ENCODE measurements around the gene PCED1A. TPM values are rescaled to one million over a fixed set of nuclear protein-coding genes. Genes with fewer than 3 reads are reported as not detected.

Gene PCED1A
- total RNA-seq, 2 experiments from 2014 or later: 33.9 to 34.3 TPM

GRCh38 chr20:2864626-2865025 is 24.2 kb upstream of the PCED1A start:
- ChIA-PET CTCF (interaction anchor here (0.9 to 2.4 kb wide), 8 partner anchors 13 to 131 kb away, joined by 3 to 6 read pairs (median 3); partner anchors contain the start of genes PCED1A and VPS16), POLR2A (interaction anchor here (0.7 to 1.8 kb wide), 4 partner anchors 8 to 182 kb away, joined by 3 to 5 read pairs (median 4); partner anchors contain the start of genes MRPS26 and PTPRA)
- peak overlapping the region; percentile 85 for H3K27ac Mint-ChIP-seq
- DNase-seq: no peak
- H3K4me3 Mint-ChIP-seq: no peak overlapping the region
- intact Hi-C loops (cut with micrococcal nuclease): loop anchor here (5.0 kb wide), 1 partner anchor 123 kb away; no protein-coding TSS in a partner anchor
- peaks cover 26% of the 10 kb centered on the region for H3K36me3 Mint-ChIP-seq (ENCODE audit: low read depth)
- no peaks in the 10 kb centered on the region for H3K27me3 Mint-ChIP-seq
- ATAC-seq: no peak
- H3K9me3 Mint-ChIP-seq: no peaks in the 10 kb centered on the region
- H3K4me1 Mint-ChIP-seq (ENCODE audit: low read depth): peaks cover 45% of the 10 kb centered on the region
- no peak for TF ChIP-seq CTCF (IDR thresholded peaks at IDR 0.05)

- H3K9me3 Mint-ChIP-seq: no peaks in the 10 kb centered on the region
- no peak for ATAC-seq
- no peak overlapping the region for H3K4me3 Mint-ChIP-seq
- H3K27ac Mint-ChIP-seq: no peak overlapping the region
- no peaks in the 10 kb centered on the region for H3K27me3 Mint-ChIP-seq
- DNase-seq: no peak
- POLR2A ChIA-PET: interaction anchor here (1.4 kb wide), 1 partner anchor 15 kb away, joined by 3 read pairs; no protein-coding TSS in a partner anchor
- intact Hi-C loops (cut with micrococcal nuclease): loop anchor here (10.0 kb wide), 1 partner anchor 175 kb away; no protein-coding TSS in a partner anchor
- no peak for TF ChIP-seq CTCF (IDR thresholded peaks at IDR 0.05)
- peaks cover 4% of the 10 kb centered on the region for H3K4me1 Mint-ChIP-seq (ENCODE audit: low read depth)
- H3K36me3 Mint-ChIP-seq (ENCODE audit: low read depth): peaks cover 4% of the 10 kb centered on the region
- CTCF ChIA-PET: interaction anchor here (1.5 kb wide), 1 partner anchor 11 kb away, joined by 5 read pairs; no protein-coding TSS in a partner anchor
Observed at GRCh38 chr20:2859330-2860121, 19.1 kb upstream of the PCED1A start.

- POLR2A ChIA-PET: no interaction called here
- no peak for DNase-seq
- Mint-ChIP-seq H3K36me3 (ENCODE audit: low read depth) (peaks cover 2% of the 10 kb centered on the region), H3K4me3 (no peak overlapping the region), H3K4me1 (ENCODE audit: low read depth) (no peaks in the 10 kb centered on the region), H3K9me3 (no peaks in the 10 kb centered on the region), H3K27ac (no peak overlapping the region), H3K27me3 (no peaks in the 10 kb centered on the region)
- no peak for ATAC-seq
- intact Hi-C loops (cut with micrococcal nuclease): loop anchor here (10.0 kb wide), 1 partner anchor 174 kb away; no protein-coding TSS in a partner anchor
- CTCF ChIA-PET: interaction anchor here (1.5 kb wide), 1 partner anchor 12 kb away, joined by 5 read pairs; no protein-coding TSS in a partner anchor
- no peak for TF ChIP-seq CTCF (IDR thresholded peaks at IDR 0.05)
Observed at GRCh38 chr20:2858591-2858990, 18.1 kb upstream of the PCED1A start.

GRCh38 chr20:2851086-2851485 is 10.6 kb upstream of the PCED1A start:
- no peak for TF ChIP-seq CTCF (IDR thresholded peaks at IDR 0.05)
- ChIA-PET POLR2A (interaction anchor here (1.0 to 2.3 kb wide), 4 partner anchors 11 to 198 kb away, joined by 3 to 8 read pairs (median 4); partner anchors contain the start of genes NOP56, PCED1A and VPS16), CTCF (interaction anchor here (0.6 to 1.8 kb wide), 10 partner anchors 8 to 368 kb away, joined by 3 to 9 read pairs (median 6); no protein-coding TSS in a partner anchor)
- Mint-ChIP-seq H3K27ac (no peak overlapping the region), H3K4me1 (ENCODE audit: low read depth) (peaks cover 27% of the 10 kb centered on the region), H3K36me3 (ENCODE audit: low read depth) (peaks cover 3% of the 10 kb centered on the region), H3K27me3 (no peaks in the 10 kb centered on the region), H3K4me3 (no peak overlapping the region), H3K9me3 (no peaks in the 10 kb centered on the region)
- ATAC-seq (no peak), DNase-seq (no peak)
- intact Hi-C loops (cut with micrococcal nuclease): loop anchor here (10.0 kb wide), 1 partner anchor 166 kb away; no protein-coding TSS in a partner anchor

All from activated CD8-positive, alpha-beta T cell treated with anti-CD3 and anti-CD28 coated beads for 36 hours (primary cell).